Stimulated activated CD4-positive, alpha-beta T cell treated with anti-CD3 and anti-CD28 coated beads, Interleukin-12 subunit alpha, Interleukin-12 subunit beta, amount 100 ng/mL, for 48 hours (primary cell): ENCODE results near the gene ALDH1L1.

Experiments used
- DNase-seq, 3 donors: peaks; one replicate each; pipeline ENCODE4 v3.0.0-alpha.2; 2020; ENCODE audit warnings: low read depth in 2 of 3, low spot score in 1 of 3

Gene ALDH1L1

DNA sequence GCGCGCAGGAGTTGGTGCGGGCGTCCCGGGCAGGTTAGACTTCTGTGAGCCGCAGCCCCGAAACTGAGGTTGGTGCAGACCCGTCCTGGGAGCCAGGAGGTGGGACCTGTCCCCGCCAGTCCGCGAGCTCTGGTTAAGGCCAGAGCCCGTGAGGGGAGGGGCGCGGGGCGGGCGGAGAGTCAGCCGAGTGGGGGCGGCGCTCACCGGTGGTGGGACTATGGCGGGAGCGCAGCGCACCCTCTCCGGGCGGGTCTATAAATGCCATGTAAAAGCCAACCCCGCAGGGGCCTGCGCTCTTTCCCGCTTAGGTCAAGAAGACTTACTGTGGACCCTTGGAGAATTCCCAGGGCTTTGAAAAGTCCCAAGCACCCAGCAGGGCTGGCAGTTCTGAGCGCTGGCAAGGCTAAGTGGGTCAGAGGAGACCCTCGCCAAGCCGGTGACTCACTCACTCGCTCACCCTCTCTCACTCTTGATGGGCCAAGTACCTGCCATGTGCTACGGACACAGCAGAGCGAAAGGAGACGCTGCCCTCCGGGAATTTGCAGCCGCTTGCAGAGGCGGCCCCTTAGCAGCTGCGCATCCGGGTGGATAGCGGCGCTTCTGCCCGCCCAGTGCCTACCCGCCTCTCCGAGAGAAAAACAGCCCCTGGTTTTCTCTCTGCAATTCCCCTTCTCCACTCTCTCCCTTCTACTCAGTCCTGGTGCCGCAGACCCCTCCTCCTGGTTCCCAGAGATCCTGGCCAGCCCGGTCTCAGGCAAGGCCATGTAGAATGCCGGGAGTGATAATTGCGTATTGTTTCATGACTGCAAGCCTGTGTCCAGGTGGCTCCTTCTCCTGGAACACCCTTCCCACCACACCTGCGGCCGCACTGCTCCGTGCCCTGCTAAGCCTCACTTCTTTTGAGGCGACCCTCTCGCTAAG, at the start of gene ALDH1L1:
Gene ALDH1L1 (minus strand): TSS at position 110 of the 921 bp plus-strand sequence. CDS start 19,607 bp downstream, outside the sequence.
- DNase-seq = no peak

DNA sequence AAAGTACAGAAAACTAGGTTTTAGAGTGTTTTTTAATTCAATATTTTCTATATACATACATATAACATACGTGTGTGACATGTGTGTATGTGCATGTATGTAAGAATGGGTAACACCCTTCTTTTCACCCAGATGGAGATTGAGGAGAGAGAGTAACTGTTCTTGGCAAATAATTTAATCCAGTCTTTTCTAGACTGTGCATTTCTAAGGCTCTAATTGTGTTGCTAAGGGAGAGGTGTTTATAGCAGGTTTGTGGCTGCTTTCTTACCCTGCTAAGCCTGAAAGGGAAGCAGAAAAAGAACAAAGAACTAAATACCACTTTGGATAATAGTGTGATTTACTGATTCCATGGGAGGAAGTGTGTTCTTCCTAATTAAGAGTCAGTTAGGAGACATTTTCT, 46.0 kb upstream of the ALDH1L1 start:
- DNase-seq = no peak

DNA sequence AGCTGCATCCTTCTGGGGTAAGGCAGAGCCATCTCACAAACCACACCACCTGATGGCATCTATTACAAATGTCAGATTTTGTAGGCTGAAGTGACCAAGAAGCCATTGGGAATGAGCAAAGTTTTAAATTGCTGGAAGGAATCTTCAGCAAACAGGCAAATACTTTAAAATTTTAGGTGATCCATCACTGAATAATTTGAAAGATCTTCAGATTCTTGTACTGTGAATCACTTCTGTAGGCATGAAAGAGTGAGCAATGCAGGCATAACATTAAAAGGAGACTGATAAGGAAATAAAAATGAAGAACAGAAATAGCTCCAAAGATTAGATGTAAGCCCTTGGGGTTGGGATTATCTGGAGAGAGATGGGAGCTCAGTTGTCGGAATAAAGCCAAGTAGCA, 36.0 kb upstream of the ALDH1L1 start:
- no peak for DNase-seq

DNA sequence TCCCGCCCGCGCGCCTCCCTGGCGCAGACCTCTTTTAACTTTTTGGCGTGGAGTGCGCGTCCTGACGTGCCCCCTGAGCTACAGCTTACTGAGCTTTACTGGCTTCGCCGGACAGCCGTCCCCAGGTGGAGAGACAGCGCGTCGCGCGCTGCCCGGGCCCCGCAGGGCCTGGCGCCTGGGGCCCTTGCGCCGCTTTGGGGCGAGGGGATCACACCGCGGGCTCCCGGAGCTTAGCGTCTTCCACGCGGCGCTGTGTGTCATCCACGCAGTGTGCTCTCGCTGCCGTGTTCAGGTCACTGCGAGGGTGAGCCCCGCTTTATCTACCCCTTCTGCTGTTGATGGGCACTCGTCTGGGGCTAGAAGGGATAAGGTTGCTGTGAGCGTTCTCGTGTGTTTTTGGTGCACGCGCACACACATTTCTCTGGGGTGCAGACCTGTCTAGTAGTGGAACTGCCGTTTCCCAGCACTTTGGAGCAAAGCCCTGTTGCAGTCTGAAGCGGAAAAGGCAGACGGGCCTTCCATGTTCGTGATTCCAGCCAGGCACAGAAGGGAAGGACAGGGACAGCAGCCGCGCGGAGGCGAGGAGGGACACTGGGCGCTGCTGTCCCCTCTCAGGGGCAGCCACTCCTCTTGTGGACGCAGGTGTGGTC, 33.1 kb upstream of the ALDH1L1 start:
- DNase-seq = no peak

DNA sequence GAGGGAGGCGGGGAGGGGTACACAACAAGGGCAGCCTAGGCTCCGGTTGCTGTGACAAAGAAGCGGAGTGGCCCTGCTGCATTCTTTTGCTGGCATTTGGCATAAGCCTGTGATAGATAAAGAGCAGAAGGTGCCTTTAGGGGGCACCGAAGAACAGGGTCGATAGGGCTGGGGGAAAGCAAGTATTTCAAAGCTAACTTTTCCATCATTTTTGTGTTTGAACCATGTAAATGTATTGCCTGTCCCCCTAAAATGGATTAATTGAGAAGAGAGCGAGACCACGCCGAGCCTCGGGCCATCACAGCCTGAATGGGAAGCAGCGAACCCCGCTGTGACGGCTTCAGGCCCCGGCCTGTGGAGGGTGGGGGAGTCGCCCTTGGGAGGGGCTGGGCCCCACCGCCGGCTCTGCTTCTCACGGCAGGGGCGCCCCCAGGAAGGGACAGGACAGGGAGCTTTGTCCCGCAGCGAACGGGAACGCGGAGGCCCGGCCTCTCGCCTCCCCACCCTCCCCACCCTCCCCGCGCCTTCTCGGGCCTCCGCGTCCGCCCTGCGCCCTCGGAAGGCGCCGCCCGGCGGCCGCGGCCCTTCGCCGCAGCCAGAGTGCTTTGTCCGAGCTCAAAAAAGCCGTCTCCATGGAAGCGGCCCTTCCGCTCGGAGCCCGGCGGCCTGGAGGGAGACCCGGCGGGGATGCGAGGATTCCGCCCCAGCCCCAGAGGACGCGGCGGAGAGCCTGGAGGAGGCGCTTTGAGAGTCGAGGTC, 32.4 kb upstream of the ALDH1L1 start:
- no peak for DNase-seq

DNA sequence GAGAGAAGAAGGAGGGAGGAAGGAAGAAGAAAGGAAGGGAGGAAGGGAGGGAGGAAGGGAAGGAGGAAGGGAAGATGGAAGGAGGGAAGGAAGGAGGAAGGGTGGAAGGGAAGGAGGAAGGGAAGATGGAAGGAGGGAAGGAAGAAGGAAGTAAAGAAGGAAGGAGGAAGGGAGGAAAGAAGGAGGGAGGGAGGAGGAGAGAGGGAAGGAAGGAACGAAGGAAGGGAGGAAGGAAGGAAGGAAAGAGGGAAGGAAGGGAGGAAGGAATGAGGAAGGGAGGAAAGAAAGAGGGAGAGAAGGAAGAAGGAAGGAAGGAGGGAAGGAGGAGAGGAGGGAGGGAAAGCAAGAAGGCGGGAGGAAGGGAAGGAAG, 31.8 kb upstream of the ALDH1L1 start:
- no peak for DNase-seq

DNA sequence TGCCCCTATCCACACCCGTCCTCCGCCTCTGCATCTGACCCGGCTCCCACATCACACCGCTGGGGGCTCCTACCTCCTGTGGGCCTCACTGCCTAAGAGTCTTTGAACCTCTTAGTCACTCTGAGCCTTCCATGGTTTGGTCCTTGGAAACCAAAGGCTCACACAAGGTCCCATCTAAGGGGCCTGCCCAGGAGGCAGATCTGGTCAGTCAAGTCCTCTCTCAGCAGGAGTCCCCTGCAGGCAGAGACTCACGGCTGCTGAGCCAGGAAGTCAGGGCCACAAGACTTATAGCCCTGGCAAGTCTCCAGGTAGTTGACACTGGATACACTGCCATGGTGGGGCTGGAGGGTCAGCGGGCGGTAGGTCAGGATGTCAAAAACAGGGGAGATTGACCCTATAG, 31.2 kb upstream of the ALDH1L1 start:
- no peak for DNase-seq

DNA sequence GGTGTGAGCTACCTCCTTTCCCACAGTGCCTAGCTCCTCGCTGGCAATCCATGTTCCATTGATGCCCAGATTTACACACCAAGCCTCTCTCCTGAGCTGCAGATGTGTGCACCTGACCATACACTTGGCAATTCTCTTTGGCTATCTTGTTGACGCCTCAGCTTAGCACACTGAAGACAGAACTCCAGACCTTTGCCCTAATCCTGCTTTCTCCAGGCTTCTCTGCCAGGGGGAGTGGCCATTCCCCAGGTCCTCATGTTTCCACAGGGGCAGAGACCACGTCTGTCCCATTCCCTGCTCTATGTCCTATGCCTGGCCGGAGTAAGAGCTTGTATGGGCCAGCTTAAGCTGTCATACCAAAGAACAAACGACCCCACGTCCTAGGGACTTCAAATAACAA, 30.2 kb upstream of the ALDH1L1 start:
- no peak for DNase-seq

DNA sequence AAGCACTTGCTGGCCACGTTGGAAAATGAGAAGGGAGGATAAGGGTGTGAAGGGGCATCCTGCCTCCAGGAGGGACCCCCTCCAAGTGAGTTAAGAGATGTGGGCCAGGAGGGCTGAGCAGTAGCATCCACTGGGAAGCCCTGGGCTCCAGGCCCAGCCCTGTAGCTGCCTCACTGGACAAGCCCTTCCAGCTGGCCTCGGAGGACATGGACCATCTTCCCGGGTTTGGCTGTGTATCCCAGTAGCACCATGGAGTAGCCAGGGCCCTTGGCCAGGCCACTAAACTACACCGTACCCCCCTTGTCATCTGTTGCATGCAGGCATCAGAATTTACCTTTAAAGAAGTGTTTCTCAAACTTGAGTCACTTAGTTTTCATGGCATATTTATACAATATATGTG, 29.4 kb upstream of the ALDH1L1 start:
- DNase-seq = no peak

DNA sequence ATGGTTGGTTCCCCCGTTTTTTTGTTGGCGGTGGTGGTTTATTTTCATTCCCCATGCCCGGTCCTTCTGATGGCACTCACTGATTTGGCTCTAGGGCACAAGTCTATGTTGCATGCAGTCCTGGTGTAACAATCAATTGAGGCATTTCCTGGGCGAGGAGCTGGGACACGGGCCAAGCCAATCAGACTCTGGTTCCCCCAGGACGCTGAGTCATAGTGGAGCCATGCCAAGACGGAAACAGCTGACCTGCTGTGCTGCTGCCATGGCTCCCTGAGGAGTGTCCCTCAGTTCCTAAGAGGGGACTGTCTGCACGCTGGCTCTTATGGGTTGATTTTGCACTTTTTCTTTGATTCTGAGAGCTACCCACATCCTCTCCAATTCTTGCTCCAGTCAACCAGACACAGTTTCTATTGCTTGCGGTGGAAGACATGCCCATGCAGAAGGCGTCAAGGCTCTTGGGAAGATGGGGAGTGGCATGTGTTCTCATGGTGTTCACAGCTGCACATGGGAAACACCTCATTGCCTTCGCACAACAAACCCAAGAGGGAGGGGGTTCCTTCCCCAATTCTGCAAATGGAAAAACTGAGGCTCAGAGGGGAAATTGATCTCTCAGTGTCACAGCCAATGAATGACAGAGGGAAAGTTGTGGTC, 28.3 kb upstream of the ALDH1L1 start:
- DNase-seq = no peak

DNA sequence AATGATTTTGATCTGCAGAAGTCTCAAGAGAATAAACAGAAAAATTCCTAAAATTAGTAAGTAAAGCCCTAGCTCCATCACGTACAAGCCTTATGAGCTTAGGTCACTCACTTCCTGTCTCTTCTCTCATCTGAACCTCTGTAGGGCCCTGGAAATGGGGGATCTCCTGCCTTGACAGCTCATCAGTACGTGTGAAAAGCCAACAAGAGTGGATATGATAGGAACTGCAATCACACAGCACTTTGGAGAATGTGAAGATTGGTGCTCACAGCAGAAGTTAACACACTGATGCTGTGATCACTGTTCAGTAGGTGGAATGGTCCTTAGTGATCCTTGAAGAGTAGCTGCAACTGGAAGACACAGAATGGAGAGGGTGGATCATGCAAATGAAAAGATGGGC, 27.8 kb upstream of the ALDH1L1 start:
- DNase-seq = no peak

DNA sequence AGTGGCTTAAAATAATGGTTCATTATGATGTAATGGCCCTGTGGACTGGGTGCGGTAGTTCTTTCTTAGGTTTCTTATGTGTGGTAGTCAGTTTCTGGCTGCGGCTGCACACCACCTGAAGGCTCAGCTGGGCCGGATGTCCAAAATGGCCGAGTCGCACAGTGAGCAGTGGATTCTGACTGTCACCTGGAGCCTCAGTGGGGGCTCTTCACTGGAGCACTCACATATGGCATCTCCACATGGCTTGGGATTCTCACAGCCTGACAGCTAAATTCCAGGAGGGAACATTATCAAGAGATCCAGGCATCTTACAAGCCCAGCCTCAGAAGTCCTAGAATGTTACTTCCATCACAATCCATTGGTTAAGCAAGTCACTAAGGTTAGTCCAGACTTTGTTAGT, 26.8 kb upstream of the ALDH1L1 start:
- DNase-seq = no peak

DNA sequence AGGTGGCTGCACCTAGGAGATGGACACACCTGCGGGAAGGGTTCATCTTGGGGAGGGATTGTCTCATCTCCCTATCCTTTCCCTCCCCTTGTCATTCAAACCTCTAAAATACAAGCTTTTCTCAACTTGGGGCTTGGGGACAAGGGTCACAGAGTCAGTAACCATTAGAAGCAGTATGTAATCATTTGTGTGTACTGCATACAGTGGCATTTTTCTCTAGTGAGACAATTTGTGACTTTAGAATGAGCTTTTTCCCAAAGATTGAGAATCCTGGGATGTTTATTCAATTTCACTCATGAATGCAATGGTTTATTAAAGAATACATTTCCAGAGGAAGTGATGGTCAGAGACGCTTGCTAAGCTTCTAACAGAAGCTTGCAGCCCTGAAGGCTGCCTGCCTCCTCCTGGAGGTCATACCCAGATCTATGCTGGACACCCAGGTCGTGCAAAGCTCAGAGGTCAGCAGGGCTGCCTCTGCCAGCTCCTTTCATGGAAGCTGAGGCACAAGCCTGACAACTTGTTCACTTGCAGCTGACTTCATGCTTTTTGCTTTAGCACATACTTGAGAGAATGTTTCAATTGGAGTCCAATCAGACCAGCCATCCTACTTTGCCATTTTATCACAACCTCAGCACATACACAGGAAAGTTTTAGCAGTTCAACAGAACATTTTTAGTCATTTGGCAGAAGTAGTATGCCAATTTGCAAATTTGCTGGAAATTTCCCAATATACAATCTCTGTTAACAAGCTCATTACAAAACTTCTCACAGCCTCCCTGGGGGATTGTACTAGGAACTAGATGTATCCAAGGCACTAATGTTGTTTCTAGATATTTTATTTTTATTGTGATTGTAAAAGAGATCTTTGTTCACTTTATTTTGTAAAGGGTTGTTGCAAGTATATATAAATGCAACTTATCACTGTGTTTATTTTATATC, 25.6 kb upstream of the ALDH1L1 start:
- DNase-seq = no peak

DNA sequence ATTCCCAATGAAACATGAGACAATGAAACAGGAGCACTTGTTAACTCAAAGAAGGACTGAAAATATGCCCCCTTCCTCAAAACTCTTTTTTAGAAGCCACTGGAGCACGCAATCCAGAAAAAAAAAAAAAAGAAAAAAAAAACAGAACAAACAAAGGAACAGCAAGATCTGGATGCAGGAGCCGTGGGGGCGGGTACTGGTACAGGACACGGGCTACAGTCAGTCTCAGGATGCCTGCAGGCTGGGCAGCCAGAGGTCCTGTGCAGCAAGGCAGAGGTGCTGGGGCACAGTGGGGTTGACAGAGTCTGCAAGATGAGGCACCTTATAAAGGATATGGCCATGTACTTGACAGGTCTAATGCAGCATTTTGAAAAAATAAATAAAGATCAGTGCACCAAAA, 22.3 kb upstream of the ALDH1L1 start:
- no peak for DNase-seq

DNA sequence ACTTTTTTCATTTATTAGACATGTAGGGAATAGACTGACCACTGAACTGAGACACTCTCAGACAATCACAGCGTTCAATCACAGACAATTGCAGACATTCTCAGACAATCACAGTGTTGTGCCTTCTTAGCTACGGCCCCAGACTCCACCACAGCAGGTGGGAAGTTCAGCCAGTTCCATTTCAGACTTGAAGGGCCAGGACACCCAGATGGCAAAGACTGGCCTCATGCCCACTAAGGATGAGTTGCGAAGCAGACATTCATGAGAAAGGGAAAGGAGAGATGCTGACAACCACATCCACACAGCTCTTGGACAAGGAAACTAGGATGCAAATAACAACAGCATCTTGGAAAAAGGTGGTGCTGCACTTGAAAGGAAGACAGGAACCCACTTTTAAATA, 21.9 kb upstream of the ALDH1L1 start:
- DNase-seq = no peak

DNA sequence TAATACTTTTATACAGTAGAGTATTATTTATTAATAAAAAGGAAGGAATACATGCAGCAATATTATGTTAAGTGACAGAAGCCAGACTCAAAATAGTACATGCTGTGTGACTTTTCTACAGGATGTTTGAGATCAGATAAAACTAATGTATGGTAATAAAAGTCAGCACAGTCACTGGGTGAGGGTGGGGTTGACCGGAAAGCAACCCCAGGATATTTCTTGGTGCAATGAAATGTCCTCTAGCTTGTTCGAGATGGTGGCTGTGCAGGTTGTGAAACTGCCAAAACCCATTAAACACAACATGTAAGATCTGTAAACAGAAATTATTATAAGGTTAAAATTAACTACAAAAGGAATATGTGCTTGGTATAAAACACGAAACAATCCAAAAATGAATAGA, 20.8 kb upstream of the ALDH1L1 start:
- DNase-seq = no peak

DNA sequence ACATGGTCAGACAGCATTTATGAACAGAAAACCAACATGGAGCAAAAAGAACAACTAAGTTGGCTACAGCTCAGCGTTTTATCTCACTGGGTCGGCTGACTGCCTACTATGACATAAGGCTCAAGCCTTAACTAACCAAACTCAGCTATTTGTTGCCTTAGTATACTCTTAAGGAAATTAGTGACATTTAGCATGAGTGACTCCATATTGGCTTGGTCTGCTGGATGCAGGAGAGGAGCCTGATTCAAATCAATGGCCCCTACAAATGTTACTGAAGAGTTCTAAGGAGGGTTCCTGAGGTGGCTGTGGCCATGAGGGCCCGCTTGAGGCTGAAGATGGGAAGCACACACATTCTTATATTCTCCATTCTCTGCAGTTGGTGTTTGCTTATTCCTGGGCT, 20.1 kb upstream of the ALDH1L1 start:
- DNase-seq = no peak

DNA sequence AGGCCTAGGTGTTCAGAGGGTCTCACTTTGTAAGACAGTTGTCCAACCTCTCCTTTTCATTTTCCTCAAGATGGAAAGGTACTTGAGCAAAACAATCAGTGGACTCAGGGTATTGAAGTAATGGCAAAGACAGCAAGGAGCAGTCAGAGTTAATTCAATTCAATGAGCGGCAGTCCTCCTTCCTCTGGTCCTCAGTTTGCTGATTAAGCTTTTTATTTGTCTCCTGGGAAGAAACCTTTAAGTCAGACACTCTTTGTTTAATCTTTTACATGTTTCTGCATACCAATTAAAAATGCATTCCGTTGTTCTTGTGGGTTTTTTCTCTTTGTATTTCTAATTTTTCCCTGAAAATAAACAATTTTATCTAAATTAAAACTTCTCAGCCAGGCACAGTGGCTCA, 18.9 kb upstream of the ALDH1L1 start:
- DNase-seq = no peak

DNA sequence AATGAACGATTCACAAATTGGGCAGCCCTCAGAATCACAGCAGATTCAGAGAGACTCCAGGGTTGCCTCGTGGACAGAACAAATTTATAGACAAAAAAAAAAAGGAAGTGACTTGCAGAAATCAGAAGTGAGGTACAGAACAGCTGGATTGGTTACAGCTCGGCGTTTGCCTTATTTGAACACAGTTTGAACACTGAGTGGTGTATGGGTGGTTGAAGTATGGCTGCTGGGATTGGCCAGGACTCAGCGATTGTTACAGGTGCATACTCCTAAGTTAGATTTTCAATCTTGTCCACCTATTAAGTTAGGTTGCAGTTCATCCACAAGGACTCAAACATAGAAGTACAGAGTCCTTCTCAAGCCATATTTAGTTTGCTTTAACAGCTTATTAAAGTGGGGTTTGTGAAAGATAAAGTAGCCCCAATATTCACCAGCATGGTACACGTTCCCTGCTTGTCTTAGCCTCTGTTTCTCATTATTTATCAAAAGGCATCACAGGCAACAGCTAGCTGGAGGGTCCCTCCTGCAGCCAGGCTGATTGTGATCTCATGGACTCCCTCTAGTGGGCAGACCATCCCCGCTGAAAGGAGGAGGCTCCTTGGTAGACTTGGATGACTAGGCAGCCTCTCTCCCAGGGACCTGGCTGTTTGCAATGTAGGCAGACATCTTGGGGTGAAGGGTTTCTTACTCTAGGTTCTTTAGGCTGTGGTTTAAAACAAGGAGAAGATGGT, 17.6 kb upstream of the ALDH1L1 start:
- DNase-seq = peak; percentile 31 to 50 (median 34)

DNA sequence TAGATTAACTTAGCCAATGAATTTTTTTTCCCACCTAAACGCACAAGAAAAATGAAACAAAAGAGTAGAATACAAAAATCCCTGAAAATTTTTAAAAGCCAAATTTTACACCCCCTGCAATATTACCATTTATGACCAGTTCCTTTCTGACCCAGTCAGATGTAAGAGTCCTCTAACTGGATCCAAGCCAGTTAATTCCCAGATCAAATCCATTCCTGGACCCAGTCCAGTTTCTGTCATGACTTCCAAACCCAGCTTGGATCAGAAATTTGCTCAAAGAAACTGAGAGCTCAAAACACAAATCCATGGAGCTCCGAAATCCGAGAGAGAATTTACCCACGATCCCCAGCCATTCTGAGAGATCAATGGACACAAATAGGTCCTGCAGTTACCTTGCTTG, 17.0 kb upstream of the ALDH1L1 start:
- DNase-seq = no peak
